Nucleus accumbens (tissue), 56 donors: Measurements from ENCODE around the gene CHST13.
A peak's percentile ranks its signal among the peaks of the same experiment; 100 is the strongest.
"Not testable (repeated sequence)": the region's sequence is repeated elsewhere in the genome, so short reads cannot be mapped to it uniquely, and the experiment has no call there.

ENCODE experiments used
- DNase-seq, 56 donors: peaks; one replicate each; lab custom pipeline; 2025; lab: John Stamatoyannopoulos, UW

CHST13 gene

DNA sequence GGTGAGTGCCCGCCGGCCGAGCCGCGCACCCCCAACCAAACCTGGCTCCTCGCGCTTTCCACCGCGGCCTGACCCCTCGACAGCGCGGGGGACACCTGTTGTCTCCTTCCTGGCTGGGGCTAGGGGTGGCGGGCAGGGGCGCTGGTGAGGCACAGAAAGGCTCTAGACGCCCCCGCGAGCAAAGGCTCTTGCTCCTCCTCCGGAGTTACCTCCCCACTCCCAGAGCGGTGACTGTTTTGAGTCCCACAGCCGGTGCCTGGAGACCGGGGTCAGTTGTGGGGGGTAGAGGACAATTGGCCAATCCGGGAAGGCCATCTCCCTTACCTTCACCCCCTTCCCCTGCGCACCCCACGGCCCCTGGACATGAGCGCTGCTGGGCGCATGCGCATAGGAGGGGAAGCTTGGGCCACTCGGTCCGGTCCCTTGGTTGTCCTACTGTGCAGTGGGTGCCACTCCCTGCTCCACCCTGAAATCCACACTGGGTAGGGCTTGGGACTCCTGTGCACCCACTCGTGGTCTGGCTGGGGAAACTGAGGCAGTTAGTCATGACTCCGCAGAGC lies 554 bp downstream of the CHST13 start:
- peak in 4 of 56 donors; percentile 16 to 39 (median 33) for DNase-seq

DNA sequence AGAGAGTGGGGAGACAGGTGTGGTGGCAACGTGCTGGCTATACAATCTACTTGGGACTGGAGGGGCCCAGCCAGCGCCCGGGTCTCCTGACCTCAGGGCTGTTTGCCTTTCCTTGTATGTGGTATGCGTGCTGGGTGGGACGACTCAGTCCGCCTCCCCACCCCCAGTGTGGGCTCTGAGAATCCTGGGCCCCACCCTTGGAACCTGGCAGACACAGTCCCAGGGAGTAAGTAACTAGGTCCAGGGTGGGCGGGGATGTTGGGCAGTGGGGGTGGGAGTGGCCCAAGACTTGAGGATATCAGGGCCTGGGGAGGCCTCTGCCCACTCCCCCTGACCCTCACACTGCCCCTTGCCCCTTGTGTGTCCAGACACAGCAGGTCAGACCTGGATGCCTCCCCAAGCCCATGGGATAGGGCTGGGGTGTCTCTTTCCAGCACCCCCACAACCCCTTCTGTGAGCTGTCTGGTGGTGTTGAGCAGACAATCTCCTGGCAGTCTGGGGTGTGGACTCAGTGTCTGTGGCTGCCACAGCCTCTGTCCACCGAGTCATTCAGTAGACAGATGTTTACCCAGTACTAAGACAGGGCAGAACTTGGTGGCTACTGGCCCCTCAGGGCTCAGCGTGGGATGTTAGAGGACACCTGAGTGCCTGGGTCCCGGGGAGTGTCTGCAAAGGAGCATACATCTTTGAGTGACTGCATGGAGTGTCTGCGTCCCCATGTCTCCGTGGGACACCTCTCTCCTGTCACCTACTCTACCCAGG lies 1.3 kb downstream of the CHST13 start:
- no peak for DNase-seq

- no peak for DNase-seq
Measured at GRCh38 chr3:126525853-126526667, 2.1 kb downstream of the CHST13 start.

- no peak for DNase-seq
Measured at GRCh38 chr3:126526668-126527005, 2.7 kb downstream of the CHST13 start.

DNA sequence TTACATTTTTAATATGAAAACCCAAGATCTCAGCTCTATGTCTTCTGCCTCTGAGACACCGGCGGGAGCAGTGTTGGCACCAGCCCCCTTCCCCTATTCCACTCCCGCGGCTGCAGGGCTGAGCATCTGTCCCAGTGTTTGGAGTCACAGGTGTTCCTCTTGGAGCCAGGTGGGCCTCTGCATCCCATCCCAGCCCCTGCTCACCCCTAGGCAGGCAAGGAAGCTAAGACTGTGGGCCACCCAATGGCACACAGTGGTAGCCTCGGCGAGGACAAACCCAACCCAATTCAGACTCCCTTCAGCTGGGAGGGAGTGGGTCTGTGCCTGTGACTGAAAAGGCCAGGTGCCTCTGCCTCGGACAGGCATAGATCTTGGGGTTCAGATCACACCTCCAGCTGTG lies 3.1 kb downstream of the CHST13 start:
- DNase-seq, result no peak

DNA sequence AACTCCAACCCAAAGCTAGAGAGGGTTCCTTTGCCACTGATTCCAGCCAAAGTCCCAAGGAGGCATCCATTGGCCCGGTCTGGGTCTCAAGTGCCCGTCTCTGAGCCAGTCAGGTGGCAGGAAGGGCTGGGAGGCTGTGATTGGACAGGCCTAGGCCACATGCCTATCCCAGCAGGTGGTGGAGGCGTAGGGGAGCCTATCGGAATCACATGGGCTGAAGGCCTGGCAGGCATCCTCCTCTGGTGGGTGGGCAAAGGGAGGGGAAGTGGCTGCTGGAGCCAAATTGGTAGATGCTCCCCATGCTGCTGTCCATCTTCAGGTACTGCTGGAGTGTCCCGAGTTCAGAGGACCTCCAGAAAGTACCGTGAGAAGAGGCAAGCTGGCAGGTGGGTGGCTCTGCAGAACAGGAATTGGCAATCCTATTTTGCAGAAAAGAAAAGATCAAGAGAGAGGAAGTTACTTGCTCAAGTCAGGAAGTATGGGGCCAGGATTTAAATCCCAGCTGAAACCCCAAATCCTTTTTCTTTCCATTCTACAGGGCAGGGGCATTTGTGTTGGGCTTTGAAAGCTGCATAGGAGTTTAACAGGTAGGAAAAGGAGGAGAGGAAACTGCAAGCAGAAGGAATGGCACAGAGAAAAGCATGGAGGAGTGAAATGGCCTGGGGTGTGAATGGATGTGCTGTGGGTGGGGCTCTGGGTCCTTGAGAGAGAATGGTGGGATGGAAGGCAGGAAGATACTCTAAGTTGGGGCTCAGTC lies 3.7 kb downstream of the CHST13 start:
- DNase-seq, result no peak

GRCh38 chr3:126528419-126528799 lies 4.5 kb downstream of the CHST13 start:
- DNase-seq, result no peak

- no peak for DNase-seq
Measured at GRCh38 chr3:126528800-126529541, 5.0 kb downstream of the CHST13 start.

GRCh38 chr3:126529585-126530170 lies 5.7 kb downstream of the CHST13 start:
- no peak for DNase-seq

- DNase-seq, result peak in 2 of 56 donors; percentile 12 to 31
Measured at GRCh38 chr3:126530171-126531050, 6.5 kb downstream of the CHST13 start.

GRCh38 chr3:126531051-126531330 lies 7.0 kb downstream of the CHST13 start:
- no peak for DNase-seq

DNA sequence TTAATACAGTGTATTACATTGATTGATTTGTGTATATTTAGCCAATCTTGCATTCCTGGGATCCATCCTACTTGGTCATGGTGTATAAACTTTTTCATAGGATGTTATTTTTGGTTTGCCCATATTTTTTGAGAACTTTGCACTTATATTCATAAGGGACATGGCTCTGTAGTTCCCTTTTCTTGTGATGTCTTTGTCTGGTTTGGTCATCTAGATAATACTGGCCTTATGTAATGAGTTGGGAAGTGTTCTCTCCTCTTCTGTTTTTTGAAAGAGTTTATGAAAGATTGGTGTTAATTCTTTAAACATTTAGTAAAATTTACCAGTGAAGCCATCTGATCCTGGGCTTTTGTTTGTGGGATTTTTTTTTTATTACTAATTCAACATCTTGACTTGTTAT lies 9.6 kb downstream of the CHST13 start:
- DNase-seq, result no peak

DNA sequence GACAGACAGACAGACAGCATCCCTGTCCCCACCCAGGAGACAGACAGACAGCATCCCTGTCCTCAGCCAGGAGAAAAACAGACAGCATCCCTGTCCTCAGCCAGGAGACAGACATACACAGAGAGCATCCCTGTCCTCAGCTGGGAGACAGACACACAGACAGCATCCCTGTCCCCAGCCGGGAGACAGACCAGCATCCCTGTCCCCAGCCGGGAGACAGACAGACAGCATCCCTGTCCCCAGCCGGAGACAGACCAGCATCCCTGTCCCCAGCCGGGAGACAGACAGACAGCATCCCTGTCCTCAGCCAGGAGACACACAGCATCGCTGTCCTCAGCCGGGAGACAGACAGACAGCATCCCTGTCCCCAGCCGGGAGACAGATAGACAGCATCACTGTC lies 10.8 kb downstream of the CHST13 start:
- not testable (repeated sequence) for DNase-seq

DNA sequence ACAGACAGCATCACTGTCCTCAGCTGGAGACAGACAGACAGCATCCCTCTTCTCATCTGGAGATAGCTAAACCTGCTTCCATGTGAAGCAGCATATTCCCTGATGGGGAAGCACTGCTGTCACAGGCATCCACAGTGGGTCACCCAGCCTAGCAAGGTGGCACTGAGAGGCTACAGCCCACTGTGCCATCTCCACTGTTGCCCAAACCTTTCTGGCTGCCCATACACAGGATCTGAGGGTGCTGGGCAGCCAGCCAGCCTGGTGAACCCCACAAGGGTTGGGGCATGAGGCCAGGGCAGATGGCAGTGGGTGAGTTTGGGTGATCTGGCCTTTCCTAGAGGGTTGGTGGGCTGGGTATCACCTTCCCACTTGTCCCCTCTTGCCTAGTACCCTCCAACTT lies 11.7 kb downstream of the CHST13 start:
- DNase-seq, result no peak

- DNase-seq, result no peak
Measured at GRCh38 chr3:126536126-126536525, 12.2 kb downstream of the CHST13 start.

DNA sequence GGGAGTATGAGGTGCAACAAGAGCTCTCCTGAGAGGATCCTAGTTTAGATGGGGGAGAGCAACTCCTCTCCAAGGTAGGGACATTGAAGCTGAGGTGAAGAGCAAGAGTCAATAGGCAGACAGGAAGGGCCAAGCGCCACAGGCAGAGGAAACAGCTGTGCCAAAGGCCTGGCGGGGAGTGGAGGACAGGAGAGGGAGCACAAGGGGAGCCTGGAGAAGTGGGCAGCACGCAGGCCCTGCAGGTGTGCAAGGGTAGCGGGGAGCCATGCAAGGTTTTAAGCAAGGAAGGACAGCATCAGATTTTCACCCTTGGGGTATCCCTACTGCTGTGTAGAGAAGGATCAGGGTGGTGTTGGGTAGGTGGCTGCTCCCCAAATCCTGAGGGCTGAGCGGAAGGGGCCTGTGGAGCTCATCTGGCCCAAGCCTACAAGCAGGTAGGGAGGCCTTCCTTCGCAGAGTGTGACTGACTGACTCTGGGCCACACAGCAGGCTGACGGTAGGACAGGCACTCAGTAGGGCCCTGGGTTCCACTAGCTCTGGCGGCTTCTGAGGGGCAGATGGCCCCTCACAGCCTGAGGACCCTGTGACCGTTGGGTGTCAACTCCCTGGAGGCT lies 13.3 kb downstream of the CHST13 start:
- no peak for DNase-seq

DNA sequence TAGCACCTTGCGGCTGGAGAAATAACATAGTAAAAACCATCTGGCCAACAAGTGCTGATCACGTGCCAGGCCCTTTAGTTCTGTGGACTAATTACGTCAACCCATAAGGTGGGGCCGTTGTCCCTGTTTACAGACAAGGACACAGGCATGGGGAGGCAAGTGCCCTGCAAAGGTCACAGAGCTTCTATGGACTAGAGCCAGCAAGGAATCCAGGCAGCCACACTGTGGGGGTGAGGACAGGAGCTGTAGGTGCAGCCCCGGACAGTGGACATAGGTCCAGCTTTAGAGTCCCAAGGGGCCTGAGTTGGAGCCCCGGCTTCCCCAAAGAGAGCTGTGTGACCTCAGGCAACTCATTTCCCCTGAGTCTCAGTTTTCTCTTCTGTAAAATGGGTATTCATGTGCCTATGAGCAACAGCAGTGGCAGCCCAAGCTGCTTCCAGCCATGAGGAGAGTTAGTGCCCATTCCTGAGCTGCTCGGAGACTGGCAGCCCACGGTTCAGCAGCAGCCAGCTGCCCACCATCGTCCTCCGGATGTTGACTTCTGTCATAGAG lies 13.9 kb downstream of the CHST13 start:
- DNase-seq, result no peak

GRCh38 chr3:126538316-126538715 lies 14.4 kb downstream of the CHST13 start:
- DNase-seq, result no peak
